Prostate gland (tissue), 2 donors: Measurements from ENCODE around the gene NFILZ.

Experiments used
- POLR2A ChIP-seq: fragments of 450-650 bp; IDR thresholded peaks from one replicate; pipeline ENCODE4 v1.6.1; 2016; ENCODE audit warnings: antibody characterized with exemption, mild to moderate bottlenecking
- POLR2AphosphoS5 ChIP-seq: sonication (generic); formaldehyde crosslinking; IDR thresholded peaks from one replicate; pipeline ENCODE4 v1.6.1; 2017; ENCODE audit warnings: antibody characterized with exemption
- TF ChIP-seq, protein P1 (sequence below), 4 experiments: fragments of 200-600 bp in 2 of 4; fragments of 450-650 bp in 2 of 4; sonication (generic) in 2 of 4; IDR thresholded peaks; 1 replicate in 3 of 4; 2 replicates in 1 of 4; pipeline ENCODE4 v1.5.1; 2016 to 2019; ENCODE audit warnings: antibody characterized with exemption in 4 of 4, mild to moderate bottlenecking in 2 of 4, moderate library complexity in 2 of 4

DNA sequence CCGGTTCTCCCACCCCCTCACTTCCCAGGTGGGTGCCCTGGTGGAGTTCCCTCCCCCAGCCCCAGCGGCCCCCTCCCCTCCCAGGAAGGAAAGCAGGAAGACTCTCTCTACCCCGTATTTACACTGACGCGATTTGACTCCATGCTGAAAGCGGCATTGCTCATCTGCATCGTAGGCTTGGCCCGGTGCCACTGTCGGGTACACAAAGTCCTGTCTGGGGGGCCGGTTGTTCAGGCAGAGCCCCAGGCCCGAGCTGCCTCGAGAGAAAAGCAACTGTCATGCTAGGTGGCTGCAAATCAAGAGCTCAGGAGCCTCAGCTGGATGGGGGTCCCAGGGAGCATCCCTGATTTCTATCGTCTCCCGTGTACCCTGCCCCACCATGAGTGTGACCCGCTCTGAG, 34.8 kb upstream of the NFILZ start:
- TF ChIP-seq, protein P1, sequence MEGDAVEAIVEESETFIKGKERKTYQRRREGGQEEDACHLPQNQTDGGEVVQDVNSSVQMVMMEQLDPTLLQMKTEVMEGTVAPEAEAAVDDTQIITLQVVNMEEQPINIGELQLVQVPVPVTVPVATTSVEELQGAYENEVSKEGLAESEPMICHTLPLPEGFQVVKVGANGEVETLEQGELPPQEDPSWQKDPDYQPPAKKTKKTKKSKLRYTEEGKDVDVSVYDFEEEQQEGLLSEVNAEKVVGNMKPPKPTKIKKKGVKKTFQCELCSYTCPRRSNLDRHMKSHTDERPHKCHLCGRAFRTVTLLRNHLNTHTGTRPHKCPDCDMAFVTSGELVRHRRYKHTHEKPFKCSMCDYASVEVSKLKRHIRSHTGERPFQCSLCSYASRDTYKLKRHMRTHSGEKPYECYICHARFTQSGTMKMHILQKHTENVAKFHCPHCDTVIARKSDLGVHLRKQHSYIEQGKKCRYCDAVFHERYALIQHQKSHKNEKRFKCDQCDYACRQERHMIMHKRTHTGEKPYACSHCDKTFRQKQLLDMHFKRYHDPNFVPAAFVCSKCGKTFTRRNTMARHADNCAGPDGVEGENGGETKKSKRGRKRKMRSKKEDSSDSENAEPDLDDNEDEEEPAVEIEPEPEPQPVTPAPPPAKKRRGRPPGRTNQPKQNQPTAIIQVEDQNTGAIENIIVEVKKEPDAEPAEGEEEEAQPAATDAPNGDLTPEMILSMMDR (IDR thresholded peaks at IDR 0.05), result no peak
- TF ChIP-seq POLR2AphosphoS5, result no peak
- no peak for TF ChIP-seq POLR2A
